Gastroesophageal sphincter (tissue), 3 donors: ENCODE results near the gene YWHAE.
"Not testable (repeated sequence)": the region's sequence is repeated elsewhere in the genome, so short reads cannot be mapped to it uniquely, and the experiment has no call there.

Source experiments
- CTCF ChIP-seq, 4 experiments: fragments of 200-600 bp in 2 of 4; fragments of 450-650 bp in 2 of 4; sonication (generic) in 1 of 4; IDR thresholded peaks; one replicate each; pipeline ENCODE4 v1.5.1; 2017 to 2019; ENCODE audit warnings: antibody characterized with exemption in 4 of 4, mild to moderate bottlenecking in 2 of 4, moderate library complexity in 2 of 4
- EP300 ChIP-seq: sonication (generic); formaldehyde crosslinking; IDR thresholded peaks from one replicate; pipeline ENCODE4 v1.6.1; 2017; ENCODE audit warnings: antibody characterized with exemption, mild to moderate bottlenecking
- POLR2A ChIP-seq, 2 donors: fragments of 450-650 bp; IDR thresholded peaks; one replicate each; pipeline ENCODE4 v1.6.1; 2017; ENCODE audit warnings: antibody characterized with exemption in 2 of 2, mild to moderate bottlenecking in 2 of 2, moderate library complexity in 1 of 2
- POLR2AphosphoS5 ChIP-seq: sonication (generic); formaldehyde crosslinking; IDR thresholded peaks from one replicate; pipeline ENCODE4 v1.6.1; 2017; ENCODE audit warnings: antibody characterized with exemption

DNA sequence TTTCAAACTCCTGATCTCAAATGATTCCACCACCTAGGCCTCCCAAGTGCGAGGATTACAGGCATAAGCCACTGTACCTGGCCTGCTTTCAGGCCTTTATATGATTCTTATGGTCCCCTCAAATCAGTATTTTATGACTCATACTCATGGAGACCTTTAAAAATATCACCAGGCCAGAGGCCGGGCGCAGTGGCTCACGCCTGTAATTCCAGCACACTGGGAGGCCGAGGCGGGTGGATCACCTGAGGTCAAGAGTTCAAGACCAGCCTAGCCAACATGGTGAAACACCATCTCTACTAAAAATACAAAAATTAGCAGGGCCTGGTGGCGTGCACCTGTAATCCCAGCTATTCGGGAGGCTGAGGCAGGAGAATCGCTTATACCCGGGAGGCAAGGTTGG, 18.5 kb upstream of the YWHAE start:
- TF ChIP-seq CTCF (IDR thresholded peaks at IDR 0.05); POLR2AphosphoS5; POLR2A (IDR thresholded peaks at IDR 0.05); EP300: not testable (repeated sequence)
